ENCODE data around the gene C11orf68.

Gene C11orf68

GRCh38 chr11:65870307-65870658 lies 48.6 kb downstream of the C11orf68 start:
- DNase-seq, result no peak

- DNase-seq, result no peak
These were observed 49.1 kb downstream of the C11orf68 start for GRCh38 chr11:65869643-65870306.

- no peak for DNase-seq
These were observed 50.0 kb downstream of the C11orf68 start for GRCh38 chr11:65868907-65869306.

- DNase-seq, result peak; percentile 33
These were observed 50.7 kb downstream of the C11orf68 start for GRCh38 chr11:65868076-65868667.

- peak; percentile 35 for DNase-seq
These were observed 51.4 kb downstream of the C11orf68 start for GRCh38 chr11:65867284-65868071.

Data from CD4-positive, alpha-beta T cell treated with Interleukin-6 for 4 hours (primary cell).